ENCODE results near the gene ANKK1.

- no peak for TF ChIP-seq FOXM1 (IDR thresholded peaks at IDR 0.05; ENCODE audit: borderline replicate concordance, low read depth)
- TF ChIP-seq CEBPB (IDR thresholded peaks at IDR 0.05): no peak
- no peak for TF ChIP-seq CREB1 (IDR thresholded peaks at IDR 0.05; ENCODE audit: low read depth)
- no peak for TF ChIP-seq EP300 (IDR thresholded peaks at IDR 0.05; ENCODE audit: borderline replicate concordance)
- TF ChIP-seq TEAD4 (IDR thresholded peaks at IDR 0.05): no peak
- no peak for TF ChIP-seq TAF1 (IDR thresholded peaks at IDR 0.05; ENCODE audit: low read depth)
- no peak for TF ChIP-seq EGR1 (IDR thresholded peaks at IDR 0.05)
- no peak for TF ChIP-seq MAX (IDR thresholded peaks at IDR 0.05)
- no peak for TF ChIP-seq ZBTB7A (IDR thresholded peaks at IDR 0.05; ENCODE audit: low read depth)
- no peak for TF ChIP-seq TCF12 (IDR thresholded peaks at IDR 0.05; ENCODE audit: low read depth)
- no peak for TF ChIP-seq YY1 (IDR thresholded peaks at IDR 0.05; ENCODE audit: low read depth)
- TF ChIP-seq REST (IDR thresholded peaks at IDR 0.05; ENCODE audit: low read depth): no peak
- no peak for TF ChIP-seq RAD21 (IDR thresholded peaks at IDR 0.05; ENCODE audit: low read depth)
These were observed 25.1 kb downstream of the ANKK1 start for GRCh38 chr11:113412675-113413074.

Measured in Ishikawa (cell line).